ENCODE measurements around the gene S100P.
"Not testable (repeated sequence)": the region's sequence is repeated elsewhere in the genome, so short reads cannot be mapped to it uniquely, and the experiment has no call there.

S100P gene

GRCh38 chr4:6699903-6700302 is 6.2 kb downstream of the S100P start:
- no peak for DNase-seq

- DNase-seq = no peak
These were observed 7.7 kb downstream of the S100P start for GRCh38 chr4:6701371-6701770.

- no peak for DNase-seq
These were observed 9.1 kb downstream of the S100P start for GRCh38 chr4:6702761-6703160.

- no peak for DNase-seq
These were observed 10.1 kb downstream of the S100P start for GRCh38 chr4:6703786-6704185.

- no peak for DNase-seq
These were observed 12.0 kb downstream of the S100P start for GRCh38 chr4:6705646-6706045.

- DNase-seq = no peak
These were observed 12.5 kb downstream of the S100P start for GRCh38 chr4:6706173-6706572.

GRCh38 chr4:6709230-6710114 is 15.8 kb downstream of the S100P start, which contains the start of gene MRFAP1L1:
Gene MRFAP1L1 (minus strand): TSS chr4:6709865. CDS start chr4:6709629, 236 bp downstream.
- DNase-seq = peak; percentile 87

- no peak for DNase-seq
These were observed 16.6 kb downstream of the S100P start for GRCh38 chr4:6710282-6710681.

- no peak for DNase-seq
These were observed 17.3 kb downstream of the S100P start for GRCh38 chr4:6710996-6711395.

- DNase-seq = no peak
These were observed 21.3 kb downstream of the S100P start for GRCh38 chr4:6714954-6715353.

- no peak for DNase-seq
These were observed 22.0 kb downstream of the S100P start for GRCh38 chr4:6715704-6716017.

- peak; percentile 78 for DNase-seq
These were observed 22.6 kb downstream of the S100P start, which contains the start of gene BLOC1S4 for GRCh38 chr4:6716018-6716911. Gene BLOC1S4 (plus strand): TSS chr4:6716174. CDS start chr4:6716210, 36 bp downstream.

- DNase-seq = no peak
These were observed 23.4 kb downstream of the S100P start for GRCh38 chr4:6716958-6717655.

- DNase-seq = no peak
These were observed 25.4 kb downstream of the S100P start for GRCh38 chr4:6718932-6719610.

GRCh38 chr4:6719611-6720179 is 26.0 kb downstream of the S100P start:
- no peak for DNase-seq

- peak; percentile 25 for DNase-seq
These were observed 26.6 kb downstream of the S100P start for GRCh38 chr4:6720202-6720699.

- DNase-seq = no peak
These were observed 27.4 kb downstream of the S100P start for GRCh38 chr4:6721121-6721520.

GRCh38 chr4:6722891-6723290 is 29.2 kb downstream of the S100P start:
- DNase-seq = no peak

- no peak for DNase-seq
These were observed 30.2 kb downstream of the S100P start for GRCh38 chr4:6723851-6724250.

GRCh38 chr4:6724421-6725111 is 30.9 kb downstream of the S100P start:
- no peak for DNase-seq

GRCh38 chr4:6725427-6725961 is 31.8 kb downstream of the S100P start:
- DNase-seq = not testable (repeated sequence)

Data from NCI-H1048 (cell line).